NCI-H1417 (cell line): ENCODE measurements around the gene GPBP1L1.
A peak's percentile ranks its signal among the peaks of the same experiment; 100 is the strongest.
"Not testable (repeated sequence)": the region's sequence is repeated elsewhere in the genome, so short reads cannot be mapped to it uniquely, and the experiment has no call there.

ENCODE experiments used
- DNase-seq, 3 experiments: peaks; one replicate each; lab custom pipeline; 2025; lab: John Stamatoyannopoulos, UW

GPBP1L1 gene

GRCh38 chr1:45682942-45683341 is 3.4 kb downstream of the GPBP1L1 start:
- DNase-seq: no peak

GRCh38 chr1:45679123-45679522 is 7.2 kb downstream of the GPBP1L1 start:
- no peak for DNase-seq

GRCh38 chr1:45678489-45678888 is 7.8 kb downstream of the GPBP1L1 start:
- DNase-seq: no peak

GRCh38 chr1:45677751-45678245 is 8.5 kb downstream of the GPBP1L1 start:
- no peak for DNase-seq

GRCh38 chr1:45676553-45676952 is 9.8 kb downstream of the GPBP1L1 start:
- DNase-seq: not testable (repeated sequence)

GRCh38 chr1:45674478-45674877 is 11.9 kb downstream of the GPBP1L1 start:
- no peak for DNase-seq

- no peak for DNase-seq
Measured at GRCh38 chr1:45673956-45674355, 12.4 kb downstream of the GPBP1L1 start.

GRCh38 chr1:45669859-45670655 is 16.3 kb downstream of the GPBP1L1 start:
- DNase-seq: no peak

- no peak for DNase-seq
Measured at GRCh38 chr1:45669379-45669778, 17.0 kb downstream of the GPBP1L1 start.

GRCh38 chr1:45668526-45668925 is 17.8 kb downstream of the GPBP1L1 start:
- no peak for DNase-seq

- no peak for DNase-seq
Measured at GRCh38 chr1:45667321-45668111, 18.8 kb downstream of the GPBP1L1 start.

- no peak for DNase-seq
Measured at GRCh38 chr1:45666836-45667235, 19.5 kb downstream of the GPBP1L1 start.

- no peak for DNase-seq
Measured at GRCh38 chr1:45660336-45660735, 26.0 kb downstream of the GPBP1L1 start.

GRCh38 chr1:45659222-45659621 is 27.1 kb downstream of the GPBP1L1 start:
- DNase-seq: no peak

GRCh38 chr1:45658171-45658570 is 28.2 kb downstream of the GPBP1L1 start:
- no peak for DNase-seq

- no peak for DNase-seq
Measured at GRCh38 chr1:45656573-45657226, 29.6 kb downstream of the GPBP1L1 start.

GRCh38 chr1:45654540-45655280 is 31.6 kb downstream of the GPBP1L1 start:
- no peak for DNase-seq

GRCh38 chr1:45647248-45648021 is 38.9 kb downstream of the GPBP1L1 start:
- no peak for DNase-seq

- no peak for DNase-seq
Measured at GRCh38 chr1:45644661-45645060, 41.7 kb downstream of the GPBP1L1 start.

GRCh38 chr1:45643978-45644377 is 42.4 kb downstream of the GPBP1L1 start:
- DNase-seq: peak in 1 of 3 experiments; percentile 13

- DNase-seq: no peak
Measured at GRCh38 chr1:45643321-45643720, 43.0 kb downstream of the GPBP1L1 start.
